Activated gamma-delta T cell (primary cell): ENCODE data around the gene FAM98C.
A peak's percentile ranks its signal among the peaks of the same experiment; 100 is the strongest.
"Not testable (repeated sequence)": the region's sequence is repeated elsewhere in the genome, so short reads cannot be mapped to it uniquely, and the experiment has no call there.

Experiments used
- DNase-seq: peaks from one replicate; lab custom pipeline; 2025; lab: John Stamatoyannopoulos, UW
- total RNA-seq, 2 donors: gene quantifications; one replicate each; lab custom pipeline; 2026; lab: John Stamatoyannopoulos, UW

Gene FAM98C
- total RNA-seq = 42.3 to 47.5 reads per million in 2 donors

DNA sequence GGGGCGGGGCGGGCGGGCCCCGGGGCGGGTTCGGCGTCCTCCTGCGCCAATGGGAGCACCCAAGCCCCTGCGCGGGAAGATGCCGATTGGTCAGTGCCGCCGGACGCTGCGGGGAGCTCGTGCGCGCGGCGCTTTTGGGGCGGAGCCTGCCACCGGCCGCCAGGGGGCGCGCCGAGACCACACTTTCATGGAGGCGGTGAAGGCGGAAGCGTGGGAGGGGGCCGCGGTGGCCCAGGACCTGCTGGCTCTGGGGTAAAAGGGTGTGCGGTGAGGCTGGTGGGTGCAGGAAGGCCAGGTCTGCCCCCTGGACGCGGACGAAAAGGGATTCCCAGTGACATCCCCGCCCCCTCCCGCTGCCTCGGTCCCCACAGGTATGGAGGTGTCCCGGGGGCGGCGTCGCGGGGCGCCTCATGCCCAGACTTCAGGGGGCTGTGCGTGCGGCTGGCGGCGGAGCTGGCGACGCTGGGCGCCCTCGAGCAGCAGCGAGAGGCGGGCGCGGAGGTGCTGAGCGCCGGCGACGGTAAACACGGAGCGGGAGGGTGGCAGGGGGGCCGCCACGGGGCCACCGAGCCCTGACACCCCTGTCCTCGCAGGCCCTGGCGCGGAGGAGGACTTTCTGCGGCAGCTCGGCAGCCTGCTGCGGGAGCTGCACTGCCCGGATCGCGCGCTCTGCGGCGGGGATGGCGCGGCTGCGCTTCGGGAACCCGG lies at the start of gene FAM98C:
Gene FAM98C, plus strand, starts transcription at position 127 of the 708 bp plus-strand sequence. Its CDS starts 61 bp downstream, at position 188.
- peak; percentile 97 for DNase-seq

DNA sequence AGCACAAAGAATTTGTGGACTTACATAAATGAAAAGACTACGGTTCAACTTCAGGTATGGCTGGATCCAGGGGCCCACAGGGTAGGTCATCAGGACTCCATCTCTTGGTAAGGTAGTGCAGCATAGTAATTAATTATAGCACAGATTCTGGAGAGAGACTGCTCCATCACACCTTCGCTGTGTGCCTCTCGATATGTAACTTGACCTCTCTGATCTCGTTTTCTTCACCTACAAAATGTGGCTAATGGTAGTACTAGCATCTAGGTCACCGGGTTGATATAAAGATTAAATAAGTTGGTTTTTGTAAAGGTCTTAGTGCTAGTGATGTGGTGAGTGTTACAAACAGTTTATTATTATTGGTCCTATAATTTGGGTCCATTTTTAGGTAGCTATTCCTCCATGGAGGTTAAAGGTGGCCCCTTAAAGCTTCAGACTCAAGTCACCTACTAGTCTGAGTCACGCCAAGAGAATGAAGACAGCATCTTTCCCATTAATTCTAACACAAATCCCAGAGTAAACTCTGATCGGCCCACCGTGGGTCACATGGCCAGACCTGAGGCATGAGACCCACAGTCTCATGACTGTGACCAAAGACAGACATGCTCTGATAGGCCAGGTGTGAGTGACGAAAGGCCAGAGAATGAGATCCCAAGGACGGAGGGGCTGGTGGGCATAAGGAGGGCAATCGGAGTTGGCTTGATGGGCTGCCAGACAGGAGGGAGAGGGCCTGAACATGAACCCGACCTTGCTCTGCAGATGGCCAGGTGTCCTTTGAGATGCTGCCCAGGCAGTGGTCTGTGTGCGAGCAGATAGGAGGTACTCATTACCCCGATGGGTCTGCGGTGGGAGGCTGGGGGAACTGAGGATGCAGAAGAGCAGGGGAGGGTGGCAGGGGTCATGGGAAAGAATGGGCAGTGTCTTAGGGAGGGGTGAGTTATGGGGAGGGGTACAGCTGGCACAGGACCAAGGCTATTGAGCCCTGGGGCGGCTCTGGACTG lies 46.9 kb upstream of the FAM98C start:
- no peak for DNase-seq

DNA sequence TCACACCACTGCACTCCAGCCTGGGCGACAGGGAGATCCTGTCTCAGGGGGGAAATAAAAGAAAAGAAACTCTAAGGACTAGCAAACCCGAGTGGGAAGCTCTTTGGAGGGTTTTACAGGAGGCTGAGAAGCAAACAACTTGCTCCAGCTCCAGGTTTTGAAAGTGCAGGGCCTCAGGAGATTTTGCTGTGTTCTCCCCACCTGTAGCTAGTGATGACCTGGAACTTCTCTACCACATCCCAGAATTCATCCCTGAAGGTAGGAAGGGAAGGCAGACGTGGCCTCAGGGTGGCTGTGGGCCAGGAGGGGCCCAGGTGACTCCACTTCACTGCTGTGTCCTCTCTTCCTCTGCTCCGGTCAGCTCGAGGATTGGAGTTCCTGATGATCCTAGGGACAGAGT lies 44.8 kb upstream of the FAM98C start:
- no peak for DNase-seq

GRCh38 chr19:38359242-38360021 lies 43.5 kb upstream of the FAM98C start:
- no peak for DNase-seq

GRCh38 chr19:38360351-38360750 lies 42.5 kb upstream of the FAM98C start:
- DNase-seq = no peak

DNA sequence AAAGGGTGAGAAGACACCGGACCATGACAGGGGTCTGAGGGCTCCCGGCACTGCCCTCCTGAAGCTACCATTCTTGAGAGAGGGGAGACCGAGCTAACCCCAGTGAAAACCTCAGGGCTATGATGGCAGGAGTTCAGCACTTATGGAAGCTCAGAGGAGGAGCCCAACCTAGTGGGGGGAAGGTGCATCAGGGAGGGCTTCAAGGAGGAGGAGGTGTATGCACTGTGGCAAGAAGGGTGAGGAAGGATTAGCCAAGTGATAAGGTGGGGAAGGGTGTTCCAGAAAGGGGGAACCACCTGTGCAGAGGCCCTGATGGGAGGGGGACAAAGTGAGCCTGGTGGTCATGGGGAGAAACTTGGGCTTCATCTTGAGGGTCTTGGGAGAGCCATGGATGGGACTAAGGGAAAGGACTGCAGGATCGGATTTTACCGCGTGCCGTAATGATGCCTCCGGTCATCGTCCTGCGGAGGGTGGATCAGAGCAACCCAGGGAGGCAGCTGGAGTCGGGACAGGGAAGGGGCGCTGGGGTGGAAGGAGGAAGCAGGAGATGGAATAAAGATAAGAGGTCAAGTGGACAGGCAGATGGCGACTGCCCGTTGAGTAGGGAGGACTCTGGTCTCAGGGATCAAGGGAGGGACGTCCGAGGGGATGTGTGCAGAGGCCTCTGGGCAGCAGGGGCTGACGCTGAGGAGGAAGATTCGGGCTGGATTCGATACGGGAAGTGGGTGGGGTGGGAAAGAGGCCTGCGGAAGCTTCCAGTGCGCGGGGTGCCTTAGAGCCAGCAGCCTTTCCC lies 41.9 kb upstream of the FAM98C start:
- no peak for DNase-seq

- DNase-seq = peak; percentile 46
These were observed 41.2 kb upstream of the FAM98C start for GRCh38 chr19:38361633-38362075.

- peak; percentile 42 for DNase-seq
These were observed 40.6 kb upstream of the FAM98C start for GRCh38 chr19:38362076-38362945.

- DNase-seq = not testable (repeated sequence)
These were observed 39.8 kb upstream of the FAM98C start for GRCh38 chr19:38362946-38363688.

DNA sequence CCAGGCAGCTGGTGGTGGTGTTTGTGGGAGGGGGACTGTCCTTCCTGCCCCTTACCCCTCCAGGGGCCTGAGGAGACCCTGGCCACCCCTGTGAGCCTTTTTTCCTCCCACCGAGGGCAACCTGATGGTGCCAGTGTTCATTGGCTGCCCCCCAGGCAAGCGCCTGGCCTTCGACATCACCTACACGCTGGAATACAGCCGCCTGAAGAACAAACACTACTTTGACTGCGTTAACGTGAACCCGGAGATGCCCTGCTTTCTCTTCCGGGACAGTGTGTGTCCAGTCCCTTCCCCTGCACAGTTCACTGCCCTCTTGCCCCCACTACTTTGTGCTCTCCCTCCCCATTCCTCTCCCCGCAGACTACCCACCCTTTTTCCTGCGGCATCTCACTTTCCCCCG lies 35.9 kb upstream of the FAM98C start:
- no peak for DNase-seq

DNA sequence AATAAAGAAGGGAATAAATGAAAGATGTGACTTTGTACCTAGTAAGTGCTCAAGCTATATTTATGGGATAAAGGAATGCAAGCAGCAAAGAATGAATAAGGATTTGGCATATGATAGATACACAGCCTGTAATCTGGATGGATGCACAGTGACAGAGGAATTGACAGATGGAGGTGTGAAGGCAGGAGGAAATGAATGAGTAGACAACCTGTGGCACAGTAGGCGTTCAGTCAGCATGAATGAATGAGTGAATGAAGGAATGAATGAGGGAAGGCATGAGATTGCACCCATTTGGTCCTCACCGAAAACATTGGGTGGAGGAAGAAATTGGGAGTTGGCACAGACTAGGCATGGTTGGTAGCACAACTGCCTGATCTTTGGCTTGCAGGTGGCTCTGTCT lies 33.3 kb upstream of the FAM98C start:
- no peak for DNase-seq

DNA sequence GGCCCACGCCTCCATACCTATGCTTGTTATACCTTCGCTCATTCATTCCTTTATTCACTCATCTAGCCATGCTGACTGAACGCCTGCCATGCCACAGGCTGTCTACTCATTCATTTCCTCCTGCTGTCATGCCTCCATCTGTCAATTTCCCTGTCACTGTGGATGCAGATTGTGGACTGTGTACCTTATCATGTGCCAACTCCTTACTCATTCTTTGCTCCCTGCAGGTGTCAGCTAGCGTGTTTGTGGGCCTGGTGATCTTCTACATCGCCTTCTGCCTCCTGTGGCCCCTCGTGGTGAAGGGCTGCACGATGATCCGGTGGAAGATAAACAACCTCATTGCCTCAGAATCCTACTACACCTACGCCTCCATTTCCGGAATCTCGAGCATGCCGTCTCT lies 32.6 kb upstream of the FAM98C start:
- no peak for DNase-seq

- no peak for DNase-seq
These were observed 31.8 kb upstream of the FAM98C start for GRCh38 chr19:38371081-38371480.

GRCh38 chr19:38373907-38374331 lies 29.0 kb upstream of the FAM98C start:
- DNase-seq = no peak

DNA sequence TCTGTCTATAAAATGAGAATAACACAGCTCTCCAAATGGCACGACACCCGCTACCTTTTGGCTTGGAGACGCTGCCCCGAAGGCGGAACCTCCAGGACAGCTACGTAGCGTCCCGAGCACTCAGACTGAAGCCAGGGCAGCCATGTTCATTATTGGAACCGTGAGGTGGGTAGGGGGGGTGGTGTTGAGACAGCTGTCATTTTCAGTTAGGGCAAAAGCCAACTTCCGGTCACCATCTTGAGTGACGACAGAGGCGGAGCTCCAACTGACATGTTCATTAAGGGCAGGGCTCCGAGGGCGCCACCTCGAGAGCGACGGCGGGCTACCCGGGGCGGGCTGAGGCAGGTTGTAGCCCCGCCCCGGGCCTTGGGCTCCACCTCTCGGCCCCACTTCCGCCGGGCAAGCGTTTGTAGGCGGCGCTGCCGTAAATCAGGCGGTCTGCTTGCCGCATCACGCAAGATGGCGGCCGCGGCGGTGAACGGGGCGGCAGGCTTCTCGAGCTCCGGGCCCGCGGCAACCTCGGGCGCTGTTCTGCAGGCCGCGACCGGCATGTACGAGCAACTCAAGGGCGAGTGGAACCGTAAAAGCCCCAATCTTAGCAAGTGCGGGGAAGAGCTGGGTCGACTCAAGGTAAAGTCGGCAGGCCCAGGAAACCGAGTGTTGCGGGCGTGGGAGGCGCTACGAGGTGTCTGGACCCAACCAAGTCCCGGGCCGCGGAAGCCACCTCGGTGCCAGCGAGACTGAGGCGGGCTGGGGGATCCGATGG lies 28.4 kb upstream of the FAM98C start, which contains the start of gene PSMD8:
Gene PSMD8, plus strand, starts transcription at position 240 of the 766 bp plus-strand sequence. Its CDS starts 31 bp downstream, at position 271.
- DNase-seq = peak; percentile 95

GRCh38 chr19:38375098-38375493 lies 27.8 kb upstream of the FAM98C start:
- DNase-seq = no peak

DNA sequence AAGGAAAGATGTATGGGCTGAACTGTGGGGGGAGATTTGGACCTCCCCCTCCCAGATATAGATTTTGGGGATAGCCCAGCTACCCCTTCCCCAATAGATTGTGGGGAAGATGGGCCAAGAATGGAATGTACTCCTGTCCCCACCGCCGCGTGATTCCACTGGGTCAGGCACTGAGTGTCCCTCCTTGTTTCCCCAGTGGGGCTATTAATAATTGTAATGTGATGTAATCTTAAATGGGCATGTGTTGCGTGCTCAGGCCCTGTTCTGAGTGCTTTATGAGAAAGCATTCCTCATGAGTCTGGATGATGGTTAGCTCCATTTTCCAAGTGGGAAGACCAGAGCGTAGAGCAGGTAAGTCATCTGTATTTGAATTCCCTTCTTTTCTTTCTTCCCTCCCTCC lies 27.1 kb upstream of the FAM98C start:
- DNase-seq = no peak

DNA sequence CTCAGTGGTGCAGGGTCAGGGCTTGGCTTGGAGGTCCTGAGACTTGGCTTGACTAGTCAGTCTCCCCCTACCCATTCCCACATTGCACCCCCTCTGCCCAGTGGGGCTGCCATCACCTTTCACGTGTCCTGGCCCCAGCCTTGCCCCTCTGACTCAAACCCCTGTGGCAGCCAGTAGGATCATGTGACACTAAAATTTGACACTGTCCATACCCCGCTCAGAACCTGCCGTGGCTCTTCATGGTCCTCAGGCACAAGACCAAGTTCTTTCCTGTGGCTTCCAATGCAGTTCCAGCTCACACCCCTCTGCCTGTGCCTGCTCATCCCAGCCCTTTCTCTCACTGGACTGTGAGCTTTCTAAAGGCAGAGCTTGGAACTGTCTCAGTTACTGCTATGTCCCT lies 26.3 kb upstream of the FAM98C start:
- DNase-seq = no peak
